HEK293 (cell line): ENCODE measurements around the gene TRIM61.
"Not testable (repeated sequence)": the region's sequence is repeated elsewhere in the genome, so short reads cannot be mapped to it uniquely, and the experiment has no call there.

Experiments used
- CTCF ChIA-PET: fragments of 350-600 bp; formaldehyde crosslinking; extraction: SDS; loops from one replicate; lab custom pipeline; 2021; ENCODE audit warnings: antibody characterized with exemption; lab: Yijun Ruan, JAX
- POLR2A ChIA-PET: fragments of 300-600 bp; formaldehyde crosslinking; extraction: SDS; loops from one replicate; lab custom pipeline; 2020; ENCODE audit warnings: antibody characterized with exemption, inconsistent platforms; lab: Yijun Ruan, JAX
- H3K27ac ChIP-seq: fragments of 200-500 bp; sonication (Bioruptor generic); 2 replicates; pipeline ENCODE4 v1.5.1; 2014; ENCODE audit warnings: low read depth, low read length, control low read depth, inconsistent platforms; ENCODE audit errors: extremely low read depth
- H3K36me3 ChIP-seq, 2 experiments: fragments of 200-500 bp in 1 of 2; sonication (Bioruptor generic) in 1 of 2; 1 replicate in 1 of 2; 2 replicates in 1 of 2; pipeline ENCODE4 v1.5.1; 2014 to 2017; ENCODE audit warnings: inconsistent platforms in 2 of 2, low read length in 2 of 2; ENCODE audit not compliant: control insufficient read depth in 2 of 2, insufficient read depth in 1 of 2
- H3K4me1 ChIP-seq: fragments of 200-500 bp; sonication (Bioruptor generic); 2 replicates; pipeline ENCODE4 v1.5.1; 2014; ENCODE audit warnings: mild to moderate bottlenecking, low read length, inconsistent platforms; ENCODE audit not compliant: control insufficient read depth, insufficient read depth
- H3K4me3 ChIP-seq: 2 replicates; pipeline ENCODE4 v1.5.1; 2011; ENCODE audit warnings: low read depth, mild to moderate bottlenecking, control low read depth, low read length, moderate library complexity
- H3K9me3 ChIP-seq: fragments of 200-500 bp; sonication (Bioruptor generic); 2 replicates; pipeline ENCODE4 v1.5.1; 2014; ENCODE audit warnings: low read depth, low read length, inconsistent platforms; ENCODE audit not compliant: control insufficient read depth, insufficient read depth
- BCL11A ChIP-seq: fragments of 450-650 bp; formaldehyde crosslinking; IDR thresholded peaks from 2 replicates; pipeline ENCODE4 v1.5.1; 2016; ENCODE audit warnings: low read depth, missing biosample characterization, missing genetic modification characterization
- GLI2 ChIP-seq: fragments of 450-650 bp; formaldehyde crosslinking; IDR thresholded peaks from 2 replicates; pipeline ENCODE4; 2017; ENCODE audit warnings: missing biosample characterization, missing genetic modification characterization, low read depth, borderline replicate concordance
- GLIS1 ChIP-seq: fragments of 450-650 bp; formaldehyde crosslinking; IDR thresholded peaks from 2 replicates; pipeline ENCODE4 v1.5.1; 2016; ENCODE audit warnings: missing biosample characterization, missing genetic modification characterization
- INSM2 ChIP-seq: fragments of 450-650 bp; formaldehyde crosslinking; IDR thresholded peaks from 2 replicates; pipeline ENCODE4 v1.5.1; 2016; ENCODE audit warnings: missing biosample characterization, missing genetic modification characterization
- MEIS1 ChIP-seq: sonication (generic); formaldehyde crosslinking; IDR thresholded peaks from 2 replicates; pipeline ENCODE4 v1.8.1; 2022; ENCODE audit warnings: missing genetic modification reagents, mild to moderate bottlenecking, borderline replicate concordance
- SP2 ChIP-seq: fragments of 450-650 bp; formaldehyde crosslinking; IDR thresholded peaks from 2 replicates; pipeline ENCODE4 v1.5.1; 2016; ENCODE audit warnings: missing biosample characterization, missing genetic modification characterization
- ZBTB17 ChIP-seq: fragments of 450-650 bp; formaldehyde crosslinking; IDR thresholded peaks from 2 replicates; pipeline ENCODE4 v1.5.1; 2016; ENCODE audit warnings: missing biosample characterization, missing genetic modification characterization
- ZBTB20 ChIP-seq: fragments of 450-650 bp; formaldehyde crosslinking; IDR thresholded peaks from 2 replicates; pipeline ENCODE4 v1.5.1; 2016; ENCODE audit warnings: missing biosample characterization, missing genetic modification characterization
- ZFP69B ChIP-seq: fragments of 450-650 bp; formaldehyde crosslinking; IDR thresholded peaks from 2 replicates; pipeline ENCODE4 v1.5.1; 2016; ENCODE audit warnings: missing biosample characterization, missing genetic modification characterization
- ZNF174 ChIP-seq: fragments of 450-650 bp; formaldehyde crosslinking; IDR thresholded peaks from 2 replicates; pipeline ENCODE4 v1.5.0; 2017; ENCODE audit warnings: missing biosample characterization, mild to moderate bottlenecking, missing genetic modification characterization
- ZNF501 ChIP-seq: fragments of 450-650 bp; formaldehyde crosslinking; IDR thresholded peaks from 2 replicates; pipeline ENCODE4 v1.5.1; 2016; ENCODE audit warnings: missing biosample characterization, missing genetic modification characterization
- ZNF670 ChIP-seq: fragments of 450-650 bp; formaldehyde crosslinking; IDR thresholded peaks from 2 replicates; pipeline ENCODE4 v1.5.1; 2016; ENCODE audit warnings: missing biosample characterization, missing genetic modification characterization, low read depth
- ZNF704 ChIP-seq: fragments of 450-650 bp; formaldehyde crosslinking; IDR thresholded peaks from 2 replicates; pipeline ENCODE4 v1.5.1; 2016; ENCODE audit warnings: missing biosample characterization, missing genetic modification characterization
- ZNF747 ChIP-seq: fragments of 450-650 bp; formaldehyde crosslinking; IDR thresholded peaks from 2 replicates; pipeline ENCODE4 v1.5.1; 2016; ENCODE audit warnings: missing biosample characterization, missing genetic modification characterization
- ZXDB ChIP-seq: fragments of 450-650 bp; formaldehyde crosslinking; IDR thresholded peaks from 2 replicates; pipeline ENCODE4 v1.5.1; 2016; ENCODE audit warnings: missing biosample characterization, missing genetic modification characterization
- TF ChIP-seq, protein P1 (sequence below): fragments of 450-650 bp; formaldehyde crosslinking; IDR thresholded peaks from 2 replicates; pipeline ENCODE4 v1.5.1; 2016; ENCODE audit warnings: missing biosample characterization, missing genetic modification characterization, borderline replicate concordance

TRIM61 gene

GRCh38 chr4:164930647-164931046 lies 46.8 kb downstream of the TRIM61 start (continued):
- TF ChIP-seq, protein P1, sequence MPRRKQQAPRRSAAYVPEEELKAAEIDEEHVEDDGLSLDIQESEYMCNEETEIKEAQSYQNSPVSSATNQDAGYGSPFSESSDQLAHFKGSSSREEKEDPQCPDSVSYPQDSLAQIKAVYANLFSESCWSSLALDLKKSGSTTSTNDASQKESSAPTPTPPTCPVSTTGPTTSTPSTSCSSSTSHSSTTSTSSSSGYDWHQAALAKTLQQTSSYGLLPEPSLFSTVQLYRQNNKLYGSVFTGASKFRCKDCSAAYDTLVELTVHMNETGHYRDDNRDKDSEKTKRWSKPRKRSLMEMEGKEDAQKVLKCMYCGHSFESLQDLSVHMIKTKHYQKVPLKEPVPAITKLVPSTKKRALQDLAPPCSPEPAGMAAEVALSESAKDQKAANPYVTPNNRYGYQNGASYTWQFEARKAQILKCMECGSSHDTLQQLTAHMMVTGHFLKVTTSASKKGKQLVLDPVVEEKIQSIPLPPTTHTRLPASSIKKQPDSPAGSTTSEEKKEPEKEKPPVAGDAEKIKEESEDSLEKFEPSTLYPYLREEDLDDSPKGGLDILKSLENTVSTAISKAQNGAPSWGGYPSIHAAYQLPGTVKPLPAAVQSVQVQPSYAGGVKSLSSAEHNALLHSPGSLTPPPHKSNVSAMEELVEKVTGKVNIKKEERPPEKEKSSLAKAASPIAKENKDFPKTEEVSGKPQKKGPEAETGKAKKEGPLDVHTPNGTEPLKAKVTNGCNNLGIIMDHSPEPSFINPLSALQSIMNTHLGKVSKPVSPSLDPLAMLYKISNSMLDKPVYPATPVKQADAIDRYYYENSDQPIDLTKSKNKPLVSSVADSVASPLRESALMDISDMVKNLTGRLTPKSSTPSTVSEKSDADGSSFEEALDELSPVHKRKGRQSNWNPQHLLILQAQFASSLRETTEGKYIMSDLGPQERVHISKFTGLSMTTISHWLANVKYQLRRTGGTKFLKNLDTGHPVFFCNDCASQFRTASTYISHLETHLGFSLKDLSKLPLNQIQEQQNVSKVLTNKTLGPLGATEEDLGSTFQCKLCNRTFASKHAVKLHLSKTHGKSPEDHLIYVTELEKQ (tag by site-specific recombination): no peak
- TF ChIP-seq ZNF174 (tag by site-specific recombination): no peak
- no peak for TF ChIP-seq ZXDB (tag by site-specific recombination)
- no peak for TF ChIP-seq ZFP69B
- TF ChIP-seq MEIS1: no peak
- TF ChIP-seq ZNF747 (tag by site-specific recombination): no peak
- no peak for TF ChIP-seq ZNF501 (tag by site-specific recombination)
- TF ChIP-seq SP2 (tag by site-specific recombination): no peak
- TF ChIP-seq, all 188 proteins: peak for 0

DNA sequence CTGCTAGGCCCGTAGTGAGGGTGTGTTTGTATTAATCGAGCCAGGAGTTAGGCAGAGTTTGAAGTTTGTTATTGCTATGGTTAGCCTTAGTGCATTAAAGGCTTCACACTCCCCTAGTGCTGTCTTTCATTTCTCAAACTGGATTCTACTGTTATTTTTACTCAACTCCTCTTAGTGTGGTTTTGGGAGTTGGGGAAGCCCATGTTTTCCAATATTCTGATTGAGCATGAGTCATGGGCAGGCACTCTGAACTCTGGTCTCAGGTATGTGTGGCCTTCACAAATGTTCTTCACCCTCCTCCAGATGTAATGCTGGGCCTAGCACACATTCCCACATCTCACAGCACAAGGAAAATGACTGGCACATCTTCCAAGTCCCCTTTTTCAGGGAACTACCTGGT lies 50.4 kb downstream of the TRIM61 start:
- H3K27ac ChIP-seq, H3K4me3 ChIP-seq, H3K9me3 ChIP-seq, H3K4me1 ChIP-seq, H3K36me3 ChIP-seq, CTCF ChIA-PET, POLR2A ChIA-PET: not testable (repeated sequence)

DNA sequence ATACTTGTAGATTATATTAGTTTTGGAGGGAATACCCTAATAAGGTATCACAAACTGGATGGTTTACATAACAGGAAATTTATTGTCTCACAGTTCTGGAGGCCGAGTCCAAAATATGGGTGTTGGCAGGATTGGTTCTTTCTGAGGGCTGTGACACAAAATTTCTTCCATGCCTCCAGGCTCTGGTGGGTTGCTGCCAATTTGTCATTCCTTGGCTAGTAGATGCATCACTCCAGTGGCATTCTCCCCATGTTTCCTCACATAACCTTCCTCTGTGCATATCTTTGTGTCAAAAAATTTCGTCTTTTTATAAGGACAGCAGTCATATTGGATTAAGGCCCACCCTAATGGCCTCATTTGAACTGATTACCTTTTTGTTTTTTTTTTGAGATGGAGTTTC lies 51.2 kb downstream of the TRIM61 start:
- no peak for TF ChIP-seq BCL11A (tag by site-specific recombination)
- POLR2A ChIA-PET: no interaction called here
- Histone ChIP-seq H3K9me3 (no peaks in the 10 kb centered on the region), H3K4me1 (no peaks in the 10 kb centered on the region), H3K36me3 (no peaks in the 10 kb centered on the region), H3K4me3 (no peak overlapping the region), H3K27ac (no peak overlapping the region)
- CTCF ChIA-PET: interaction anchor here (0.6 kb wide), 1 partner anchor 45 kb away, joined by 4 read pairs; no protein-coding TSS in a partner anchor

DNA sequence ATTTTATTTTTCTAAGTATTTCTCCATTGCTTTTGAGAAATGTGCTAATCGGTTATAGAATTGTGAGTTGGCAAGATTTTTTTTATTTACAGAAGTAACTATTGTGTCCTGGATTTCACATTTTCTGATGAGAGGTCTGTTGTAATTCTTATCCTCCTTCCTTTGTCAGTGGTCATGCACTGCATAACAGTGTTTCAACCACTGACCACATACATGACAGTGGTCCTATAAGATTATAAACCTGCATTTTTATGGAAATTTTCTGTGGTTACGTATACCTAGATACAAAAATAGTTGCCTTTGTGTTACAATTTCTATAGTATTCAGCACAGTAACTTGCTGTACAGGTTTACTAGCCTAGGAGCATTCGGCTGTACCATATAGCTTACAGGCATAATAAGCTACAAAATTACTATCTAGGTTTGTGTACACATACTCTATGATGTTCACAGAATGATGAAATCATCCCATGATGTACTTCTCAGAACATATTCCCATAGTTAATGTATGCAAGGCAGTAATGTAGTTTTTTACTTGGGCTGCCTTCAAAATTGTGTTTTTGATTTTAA lies 52.7 kb downstream of the TRIM61 start:
- H3K27ac ChIP-seq: no peak overlapping the region
- H3K36me3 ChIP-seq: no peaks in the 10 kb centered on the region
- TF ChIP-seq GLI2 (tag by site-specific recombination) (no peak), ZNF670 (tag by site-specific recombination) (no peak), INSM2 (tag by site-specific recombination) (no peak), ZBTB20 (tag by site-specific recombination) (no peak), GLIS1 (tag by site-specific recombination) (no peak), ZNF704 (no peak), ZBTB17 (tag by site-specific recombination) (no peak)
- no peaks in the 10 kb centered on the region for H3K4me1 ChIP-seq
- ChIA-PET POLR2A (no interaction called here), CTCF (no interaction called here)
- no peak overlapping the region for H3K4me3 ChIP-seq
- no peaks in the 10 kb centered on the region for H3K9me3 ChIP-seq
